ENCODE measurements around the gene PCDH15. TPM values are rescaled to one million over a fixed set of nuclear protein-coding genes. Genes with fewer than 3 reads are reported as not detected.

PCDH15 gene
- total RNA-seq, 1 donor from 2014 or later: 3.2 TPM

DNA sequence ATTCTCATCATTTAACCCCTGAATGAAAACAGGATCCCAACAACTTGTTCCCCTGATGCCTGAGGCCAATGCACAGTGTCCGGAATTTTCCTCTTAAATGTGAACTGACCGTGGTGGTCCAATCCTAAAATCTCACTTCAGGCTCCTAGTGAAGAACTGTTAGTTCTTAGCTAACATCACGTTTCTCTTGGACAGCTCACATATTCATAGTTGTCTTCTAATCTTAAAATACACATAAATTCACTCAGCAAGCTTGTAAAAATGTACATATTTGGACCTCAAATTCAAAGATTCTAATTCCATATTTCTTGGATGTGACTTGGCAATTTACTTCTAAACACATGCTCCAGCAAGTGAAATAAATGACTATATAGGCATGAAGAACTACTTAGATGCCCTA, 297.2 kb downstream of the PCDH15 start:
- DNase-seq (no peak), ATAC-seq (no peak)
- Histone ChIP-seq H3K27me3 (no peaks in the 10 kb centered on the region), H3K9me3 (no peaks in the 10 kb centered on the region), H3K4me1 (no peaks in the 10 kb centered on the region), H3K27ac (no peak overlapping the region), H3K4me3 (no peak overlapping the region), H3K36me3 (no peaks in the 10 kb centered on the region)
- intact Hi-C loops (cut with DNase I): no loop called here
- TF ChIP-seq, protein P1, sequence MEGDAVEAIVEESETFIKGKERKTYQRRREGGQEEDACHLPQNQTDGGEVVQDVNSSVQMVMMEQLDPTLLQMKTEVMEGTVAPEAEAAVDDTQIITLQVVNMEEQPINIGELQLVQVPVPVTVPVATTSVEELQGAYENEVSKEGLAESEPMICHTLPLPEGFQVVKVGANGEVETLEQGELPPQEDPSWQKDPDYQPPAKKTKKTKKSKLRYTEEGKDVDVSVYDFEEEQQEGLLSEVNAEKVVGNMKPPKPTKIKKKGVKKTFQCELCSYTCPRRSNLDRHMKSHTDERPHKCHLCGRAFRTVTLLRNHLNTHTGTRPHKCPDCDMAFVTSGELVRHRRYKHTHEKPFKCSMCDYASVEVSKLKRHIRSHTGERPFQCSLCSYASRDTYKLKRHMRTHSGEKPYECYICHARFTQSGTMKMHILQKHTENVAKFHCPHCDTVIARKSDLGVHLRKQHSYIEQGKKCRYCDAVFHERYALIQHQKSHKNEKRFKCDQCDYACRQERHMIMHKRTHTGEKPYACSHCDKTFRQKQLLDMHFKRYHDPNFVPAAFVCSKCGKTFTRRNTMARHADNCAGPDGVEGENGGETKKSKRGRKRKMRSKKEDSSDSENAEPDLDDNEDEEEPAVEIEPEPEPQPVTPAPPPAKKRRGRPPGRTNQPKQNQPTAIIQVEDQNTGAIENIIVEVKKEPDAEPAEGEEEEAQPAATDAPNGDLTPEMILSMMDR (IDR thresholded peaks at IDR 0.05): no peak

- DNase-seq (no peak), ATAC-seq (no peak)
- no peak overlapping the region for H3K27ac ChIP-seq
- H3K4me1 ChIP-seq: no peaks in the 10 kb centered on the region
- no peaks in the 10 kb centered on the region for H3K36me3 ChIP-seq
- H3K9me3 ChIP-seq: no peaks in the 10 kb centered on the region
- TF ChIP-seq, protein P1 (IDR thresholded peaks at IDR 0.05): no peak
- H3K4me3 ChIP-seq: no peak overlapping the region
- intact Hi-C loops (cut with DNase I): no loop called here
- H3K27me3 ChIP-seq: no peaks in the 10 kb centered on the region
Measured at GRCh38 chr10:54501929-54502328, 299.1 kb downstream of the PCDH15 start.

- no peak overlapping the region for H3K4me3 ChIP-seq
- DNase-seq (no peak), ATAC-seq (no peak)
- H3K36me3 ChIP-seq: no peaks in the 10 kb centered on the region
- no peak overlapping the region for H3K27ac ChIP-seq
- H3K9me3 ChIP-seq: no peaks in the 10 kb centered on the region
- intact Hi-C loops (cut with DNase I): no loop called here
- no peaks in the 10 kb centered on the region for H3K4me1 ChIP-seq
- H3K27me3 ChIP-seq: no peaks in the 10 kb centered on the region
- TF ChIP-seq, protein P1 (IDR thresholded peaks at IDR 0.05): no peak
Measured at GRCh38 chr10:54496852-54497251, 304.2 kb downstream of the PCDH15 start.

DNA sequence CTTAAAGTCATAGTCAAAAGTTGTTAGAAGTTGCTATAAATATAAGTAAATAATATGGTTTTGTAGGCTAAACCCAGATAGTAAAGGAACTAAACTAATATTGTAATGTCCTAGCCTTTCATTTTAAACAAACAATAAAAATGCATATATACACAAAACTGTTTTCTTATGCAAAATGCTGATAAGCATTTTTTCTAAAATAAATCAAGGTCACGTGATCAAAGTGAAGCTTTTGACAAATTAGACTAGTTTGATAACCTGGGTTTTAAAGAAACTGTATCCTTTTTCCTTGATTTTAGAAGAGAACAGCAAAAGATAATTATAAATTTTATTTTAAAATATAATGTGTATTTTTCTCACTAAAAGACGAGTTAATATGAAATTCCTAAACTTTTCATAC, 313.3 kb downstream of the PCDH15 start:
- Histone ChIP-seq H3K27ac (no peak overlapping the region), H3K27me3 (no peaks in the 10 kb centered on the region), H3K9me3 (no peaks in the 10 kb centered on the region), H3K4me1 (no peaks in the 10 kb centered on the region), H3K4me3 (no peak overlapping the region), H3K36me3 (no peaks in the 10 kb centered on the region)
- intact Hi-C loops (cut with DNase I): no loop called here
- ATAC-seq (no peak), DNase-seq (no peak)
- TF ChIP-seq, protein P1 (IDR thresholded peaks at IDR 0.05): no peak

DNA sequence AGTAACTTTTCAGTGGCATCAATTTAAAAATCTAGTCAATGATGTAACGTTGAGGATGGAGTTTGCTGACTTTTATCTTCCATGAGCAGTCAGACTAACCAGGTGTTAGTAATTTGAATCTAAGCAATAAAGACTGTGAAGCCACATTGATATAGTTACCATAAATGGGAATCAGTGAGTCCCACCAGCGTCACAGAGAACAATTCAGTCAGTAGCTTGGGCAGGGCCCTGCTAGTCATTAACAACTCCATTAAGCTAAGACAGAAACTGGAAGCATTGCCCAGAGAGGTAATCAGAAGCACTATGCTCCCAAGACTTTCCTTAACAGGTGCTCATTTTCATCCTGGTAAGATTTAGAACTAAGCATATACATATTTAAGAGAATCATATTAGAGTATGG, 315.1 kb downstream of the PCDH15 start:
- no peak for DNase-seq
- no peaks in the 10 kb centered on the region for H3K27me3 ChIP-seq
- no peak overlapping the region for H3K27ac ChIP-seq
- ATAC-seq: no peak
- H3K9me3 ChIP-seq: no peaks in the 10 kb centered on the region
- H3K4me1 ChIP-seq: no peaks in the 10 kb centered on the region
- intact Hi-C loops (cut with DNase I): no loop called here
- TF ChIP-seq, protein P1 (IDR thresholded peaks at IDR 0.05): no peak
- H3K4me3 ChIP-seq: no peak overlapping the region
- no peaks in the 10 kb centered on the region for H3K36me3 ChIP-seq

GRCh38 chr10:54484186-54484585, 316.8 kb downstream of the PCDH15 start:
- Histone ChIP-seq H3K36me3 (no peaks in the 10 kb centered on the region), H3K27me3 (no peaks in the 10 kb centered on the region), H3K9me3 (no peaks in the 10 kb centered on the region), H3K27ac (no peak overlapping the region), H3K4me1 (no peaks in the 10 kb centered on the region), H3K4me3 (no peak overlapping the region)
- DNase-seq (no peak), ATAC-seq (no peak)
- intact Hi-C loops (cut with DNase I): no loop called here
- TF ChIP-seq, protein P1 (IDR thresholded peaks at IDR 0.05): no peak
